ENCODE results near the gene FOXK1.
"Not testable (repeated sequence)": the region's sequence is repeated elsewhere in the genome, so short reads cannot be mapped to it uniquely, and the experiment has no call there.

The FOXK1 gene

GRCh38 chr7:4681886-4682620 is at the start of gene FOXK1:
Gene FOXK1 (plus strand): TSS chr7:4682295. CDS start chr7:4682309, 14 bp downstream.
- FAIRE-seq: no peak

DNA sequence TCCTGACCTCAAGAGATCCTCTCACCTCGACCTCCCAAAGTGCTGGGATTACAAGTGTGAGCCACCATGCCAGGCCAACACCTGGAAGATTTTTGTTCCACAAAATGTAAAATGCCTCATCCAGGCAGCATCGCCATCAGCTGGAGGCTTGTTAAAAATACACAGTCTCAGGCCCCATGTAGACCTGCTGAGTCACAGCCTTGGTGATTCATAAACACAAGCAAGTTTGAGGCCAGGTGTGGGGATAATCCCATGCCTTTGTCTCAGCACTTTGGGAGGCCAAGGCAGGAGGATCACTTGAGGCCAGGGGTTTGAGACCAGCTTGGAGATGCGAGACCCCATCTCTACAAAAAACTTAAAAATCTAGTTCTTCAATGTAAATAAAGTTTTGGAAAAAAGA is 49.1 kb upstream of the FOXK1 start:
- FAIRE-seq: no peak

GRCh38 chr7:4634166-4634565 is 47.9 kb upstream of the FOXK1 start:
- no peak for FAIRE-seq

DNA sequence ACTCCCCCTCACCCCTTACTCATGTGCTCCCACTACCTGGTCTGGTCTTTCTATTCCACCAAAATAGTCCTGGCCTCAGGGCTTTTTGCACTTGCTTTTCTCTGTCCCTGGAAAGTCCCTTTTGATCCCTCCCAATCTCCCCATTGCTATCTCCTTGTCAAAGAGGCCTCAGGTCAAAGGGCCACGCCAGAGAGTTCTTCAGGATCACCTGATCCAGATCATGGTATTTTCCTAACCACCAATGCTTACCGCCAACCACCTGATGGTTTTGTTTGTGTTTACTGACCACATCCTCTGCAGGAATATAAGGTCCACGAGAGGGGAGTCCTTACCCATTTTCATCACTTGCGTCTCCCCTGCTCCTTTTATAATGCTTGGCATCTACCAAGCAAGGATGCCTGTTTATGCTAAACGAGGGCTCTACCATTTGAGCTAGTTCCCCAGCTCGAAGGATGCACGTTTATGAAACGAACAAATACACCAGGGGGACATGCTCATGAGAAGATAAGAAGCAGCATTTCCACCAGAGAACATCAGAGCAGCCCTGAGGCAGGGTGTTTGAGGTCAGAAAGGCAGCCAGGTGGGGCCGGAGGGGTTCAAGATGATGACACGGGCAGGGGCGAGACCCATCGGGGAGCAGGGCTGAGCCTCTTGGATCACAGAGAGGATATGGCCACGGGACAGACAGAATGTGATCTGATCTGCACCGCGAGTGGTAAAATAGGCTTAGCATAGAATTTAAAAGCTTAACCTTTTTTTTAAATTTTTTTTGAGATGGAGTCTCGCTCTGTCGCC is 43.1 kb upstream of the FOXK1 start:
- no peak for FAIRE-seq

GRCh38 chr7:4641091-4641666 is 40.9 kb upstream of the FOXK1 start:
- FAIRE-seq: no peak

- no peak for FAIRE-seq
These were observed 40.2 kb upstream of the FOXK1 start for GRCh38 chr7:4641667-4642467.

- FAIRE-seq: no peak
These were observed 39.5 kb upstream of the FOXK1 start for GRCh38 chr7:4642468-4643203.

DNA sequence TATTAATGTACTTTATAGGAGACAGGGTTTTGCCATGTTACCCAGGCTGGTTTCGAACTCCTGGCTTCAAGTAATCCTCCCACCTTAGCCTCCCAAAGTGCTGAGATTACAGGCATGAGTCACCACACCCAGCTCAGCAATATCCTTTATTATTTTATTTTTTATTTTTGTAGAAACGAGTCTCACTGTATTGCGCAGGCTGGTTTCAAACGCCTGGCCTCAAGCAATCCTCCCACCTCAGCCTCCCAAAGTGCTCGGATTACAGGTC is 39.0 kb upstream of the FOXK1 start:
- FAIRE-seq: not testable (repeated sequence)

- FAIRE-seq: no peak
These were observed 36.8 kb upstream of the FOXK1 start for GRCh38 chr7:4645246-4645645.

- no peak for FAIRE-seq
These were observed 34.0 kb upstream of the FOXK1 start for GRCh38 chr7:4648111-4648510.

- FAIRE-seq: no peak
These were observed 31.6 kb upstream of the FOXK1 start for GRCh38 chr7:4650433-4651047.

DNA sequence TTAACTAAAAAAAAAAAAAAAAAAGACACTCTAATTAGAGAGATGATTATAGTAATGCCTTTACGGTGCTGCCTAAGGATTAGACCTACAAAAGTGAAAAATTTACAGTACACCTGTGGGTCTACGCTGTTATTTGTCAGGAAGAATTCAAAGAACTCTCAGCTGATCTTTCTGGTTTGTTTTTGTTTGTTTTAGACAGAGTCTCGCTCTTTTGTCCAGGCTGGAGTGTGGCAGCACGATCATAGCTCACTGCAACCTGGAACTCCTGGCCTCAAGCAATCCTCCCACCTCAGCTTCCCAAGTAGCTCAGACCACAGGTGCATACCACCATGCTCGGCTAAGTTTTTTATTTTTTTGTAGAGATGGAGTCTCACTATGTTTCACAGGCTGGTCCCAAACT is 28.3 kb upstream of the FOXK1 start:
- FAIRE-seq: no peak

- FAIRE-seq: no peak
These were observed 26.8 kb upstream of the FOXK1 start for GRCh38 chr7:4655311-4655710.

DNA sequence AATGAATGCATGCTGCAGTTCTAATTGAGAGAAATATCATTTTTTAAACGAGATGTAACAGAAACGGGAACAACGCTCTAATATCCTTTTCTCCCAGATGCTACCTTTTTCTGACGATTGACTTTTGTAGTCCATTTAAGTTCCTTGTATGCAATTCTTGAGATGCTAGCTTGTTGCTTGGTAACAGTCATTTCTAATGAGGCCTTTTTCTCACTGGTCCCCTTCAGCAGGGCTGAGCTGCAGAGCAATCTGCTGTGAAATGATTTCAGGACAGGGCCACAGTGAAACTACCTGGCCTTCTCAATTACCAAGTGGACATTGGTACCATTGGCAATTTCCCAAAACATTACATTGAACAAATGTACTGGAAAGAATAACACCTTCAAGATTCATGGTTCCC is 26.2 kb upstream of the FOXK1 start:
- no peak for FAIRE-seq

GRCh38 chr7:4657640-4658417 is 24.3 kb upstream of the FOXK1 start:
- FAIRE-seq: no peak

DNA sequence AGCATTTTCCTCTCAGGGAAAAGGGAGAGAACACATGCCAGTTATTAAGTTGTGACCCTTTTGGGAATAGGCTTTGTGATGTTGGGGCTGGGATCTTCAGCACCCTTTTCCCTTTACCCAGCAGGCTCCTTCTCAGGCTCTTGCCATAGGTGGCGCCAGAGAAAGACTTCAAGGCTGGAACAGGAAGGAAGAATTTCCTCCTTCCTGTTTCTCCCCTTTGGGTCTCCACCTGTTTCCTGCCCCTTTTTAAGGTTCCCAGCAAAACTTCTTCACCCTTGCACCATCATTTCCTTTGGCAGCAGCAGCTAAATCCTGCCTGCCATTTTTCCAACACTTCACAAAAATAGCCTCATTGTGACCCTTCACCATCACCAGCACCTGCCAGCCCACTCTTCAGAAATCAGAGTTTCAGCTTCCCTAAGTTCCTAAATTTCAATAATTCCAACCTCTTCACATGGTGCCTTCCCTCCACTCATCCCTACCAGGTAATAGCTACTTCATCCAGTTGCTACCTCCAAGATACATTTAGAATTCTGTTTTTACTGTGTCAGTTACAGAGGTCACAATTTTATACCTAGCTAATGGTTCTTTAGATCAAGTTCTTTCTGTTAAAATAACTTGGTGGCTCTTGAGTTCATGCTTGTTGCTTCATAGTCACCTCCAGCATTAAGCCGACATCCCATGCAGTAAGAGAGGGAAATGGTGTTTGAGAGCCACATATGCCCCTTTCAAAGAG is 22.4 kb upstream of the FOXK1 start:
- no peak for FAIRE-seq

DNA sequence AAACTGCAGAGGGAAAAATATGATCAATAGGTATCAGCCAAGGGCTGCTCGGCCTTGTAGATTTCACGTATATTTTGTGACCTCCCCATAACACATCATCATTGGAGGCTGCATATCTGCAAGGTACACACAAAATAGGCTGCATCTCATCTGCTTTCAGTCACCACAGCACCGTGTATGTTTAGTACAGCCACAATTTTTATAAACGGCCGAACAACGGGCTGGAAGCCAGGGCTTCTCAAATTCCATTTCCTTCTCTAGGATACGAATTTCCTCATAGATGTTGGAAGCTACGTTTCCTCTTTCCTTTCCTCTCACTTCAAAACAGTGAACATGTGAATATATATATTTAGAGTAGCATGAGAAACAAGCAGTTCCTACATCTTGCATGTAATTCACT is 20.2 kb upstream of the FOXK1 start:
- FAIRE-seq: no peak

DNA sequence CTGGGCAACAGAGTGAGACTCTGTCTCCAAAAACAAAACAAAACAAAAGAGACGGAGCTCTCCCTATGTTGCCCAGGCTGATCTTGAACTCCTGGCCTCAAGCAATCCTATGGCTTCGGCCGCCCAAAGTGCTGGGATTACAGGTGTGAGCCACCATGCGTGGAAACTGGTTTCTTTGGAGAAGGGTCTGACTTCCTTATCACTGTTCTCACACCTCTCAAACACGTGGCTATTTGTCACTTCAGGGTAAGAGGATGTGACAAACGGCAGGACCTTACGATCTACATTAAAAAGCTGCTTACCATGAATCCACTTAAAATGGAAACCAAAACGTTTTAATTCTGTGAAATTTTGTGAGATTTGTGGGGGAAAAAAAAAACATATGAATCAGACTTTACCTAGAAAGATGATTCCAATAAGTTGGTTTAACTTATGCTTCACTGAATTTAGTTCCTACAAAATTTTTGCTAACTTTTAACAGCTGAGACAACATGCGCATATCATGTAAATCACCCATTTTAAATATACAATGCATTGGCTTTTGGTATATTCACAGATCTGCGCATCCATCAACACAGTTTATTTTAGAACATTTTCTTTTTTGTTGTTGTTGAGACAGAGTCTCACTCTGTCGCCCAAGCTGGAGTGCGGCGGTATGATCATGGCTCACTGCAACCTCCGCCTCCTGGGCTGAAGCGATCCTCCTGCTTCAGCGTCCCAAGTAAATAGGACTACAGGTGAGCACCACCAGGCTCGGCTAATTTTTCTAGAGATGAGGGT is 18.7 kb upstream of the FOXK1 start:
- no peak for FAIRE-seq

DNA sequence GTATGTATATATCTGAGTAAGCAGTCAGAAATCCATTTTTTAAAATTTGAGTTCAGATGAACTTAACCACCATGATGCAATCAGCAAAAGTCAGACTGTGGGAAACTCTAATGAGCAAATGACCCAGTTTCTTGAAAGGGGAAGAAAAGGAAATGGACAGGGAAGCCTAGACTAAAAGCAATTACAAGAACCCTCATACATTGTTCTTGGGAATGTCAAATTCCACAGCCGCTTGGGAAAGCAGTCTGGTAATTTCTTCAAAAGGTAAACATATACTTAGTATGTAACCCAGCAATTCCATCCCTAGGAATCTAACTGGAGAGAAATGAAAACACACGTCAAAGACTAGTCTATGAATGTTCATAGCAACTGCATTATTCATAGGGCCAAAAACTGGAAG is 16.4 kb upstream of the FOXK1 start:
- FAIRE-seq: no peak

Measured in TTC549 (cell line).